DOHH2 (cell line): ENCODE data around the gene BTLA.

Experiments
- H3F3A ChIP-seq: fragments of 200-600 bp; sonication (generic), shearing (Covaris generic); 2 replicates; pipeline ENCODE4 v1.6.0; 2016; ENCODE audit warnings: antibody characterized with exemption, mild to moderate bottlenecking; ENCODE audit not compliant: control insufficient read depth, insufficient read depth
- H3K27ac ChIP-seq: fragments of 200-600 bp; sonication (generic); 2 replicates; pipeline ENCODE4 v1.5.1; 2014; ENCODE audit warnings: low read depth, mild to moderate bottlenecking, low read length, moderate library complexity
- H3K27me3 ChIP-seq: fragments of 200-600 bp; sonication (generic); 2 replicates; pipeline ENCODE4 v1.6.1; 2014; ENCODE audit warnings: mild to moderate bottlenecking, low read length, mixed read lengths; ENCODE audit not compliant: control insufficient read depth
- H3K36me3 ChIP-seq: fragments of 200-600 bp; sonication (generic); 2 replicates; pipeline ENCODE4 v1.6.1; 2014; ENCODE audit warnings: mild to moderate bottlenecking, low read length, moderate library complexity, mixed read lengths; ENCODE audit not compliant: control insufficient read depth
- H3K4me1 ChIP-seq: fragments of 200-600 bp; sonication (generic); 2 replicates; pipeline ENCODE4 v1.6.1; 2014; ENCODE audit warnings: mild to moderate bottlenecking, low read length, mixed read lengths; ENCODE audit not compliant: control insufficient read depth
- H3K4me2 ChIP-seq: fragments of 200-600 bp; sonication (generic); 2 replicates; pipeline ENCODE4 v1.6.0; 2014; ENCODE audit warnings: mild to moderate bottlenecking, low read length, moderate library complexity
- H3K4me3 ChIP-seq: fragments of 200-600 bp; sonication (generic); 2 replicates; pipeline ENCODE4 v1.5.1; 2014; ENCODE audit warnings: mild to moderate bottlenecking, low read length, mixed read lengths
- H3K79me2 ChIP-seq: fragments of 200-600 bp; sonication (generic); 2 replicates; pipeline ENCODE4 v1.6.1; 2014; ENCODE audit warnings: mild to moderate bottlenecking, low read length, mixed read lengths; ENCODE audit not compliant: control insufficient read depth
- H3K9me2 ChIP-seq: fragments of 200-600 bp; sonication (generic); replicated peaks from 2 replicates; pipeline ENCODE4 v1.6.1; 2014; ENCODE audit warnings: mild to moderate bottlenecking, low read length, mixed read lengths; ENCODE audit not compliant: control insufficient read depth
- H3K9me3 ChIP-seq: fragments of 200-600 bp; sonication (generic); 2 replicates; pipeline ENCODE4 v1.6.1; 2014; ENCODE audit warnings: antibody characterized with exemption, low read length, mixed read lengths; ENCODE audit not compliant: control insufficient read depth, insufficient read depth
- H4K20me1 ChIP-seq: fragments of 200-600 bp; sonication (generic); 2 replicates; pipeline ENCODE4 v1.6.0; 2014; ENCODE audit warnings: low read depth, mild to moderate bottlenecking, antibody characterized with exemption, low read length, moderate library complexity; ENCODE audit not compliant: control insufficient read depth, insufficient read depth
- EZH2phosphoT487 ChIP-seq: fragments of 200-600 bp; sonication (generic); IDR thresholded peaks from 2 replicates; pipeline ENCODE4 v1.6.1; 2017; ENCODE audit warnings: borderline replicate concordance, mild to moderate bottlenecking, antibody characterized with exemption, low read length, moderate library complexity, mixed read lengths
- TF ChIP-seq, protein P1 (sequence below): fragments of 200-600 bp; sonication (generic); IDR thresholded peaks from one replicate; pipeline ENCODE4 v1.5.1; 2014; ENCODE audit warnings: antibody characterized with exemption, mild to moderate bottlenecking, low read depth, low read length; ENCODE audit not compliant: poor library complexity, severe bottlenecking

BTLA gene

DNA sequence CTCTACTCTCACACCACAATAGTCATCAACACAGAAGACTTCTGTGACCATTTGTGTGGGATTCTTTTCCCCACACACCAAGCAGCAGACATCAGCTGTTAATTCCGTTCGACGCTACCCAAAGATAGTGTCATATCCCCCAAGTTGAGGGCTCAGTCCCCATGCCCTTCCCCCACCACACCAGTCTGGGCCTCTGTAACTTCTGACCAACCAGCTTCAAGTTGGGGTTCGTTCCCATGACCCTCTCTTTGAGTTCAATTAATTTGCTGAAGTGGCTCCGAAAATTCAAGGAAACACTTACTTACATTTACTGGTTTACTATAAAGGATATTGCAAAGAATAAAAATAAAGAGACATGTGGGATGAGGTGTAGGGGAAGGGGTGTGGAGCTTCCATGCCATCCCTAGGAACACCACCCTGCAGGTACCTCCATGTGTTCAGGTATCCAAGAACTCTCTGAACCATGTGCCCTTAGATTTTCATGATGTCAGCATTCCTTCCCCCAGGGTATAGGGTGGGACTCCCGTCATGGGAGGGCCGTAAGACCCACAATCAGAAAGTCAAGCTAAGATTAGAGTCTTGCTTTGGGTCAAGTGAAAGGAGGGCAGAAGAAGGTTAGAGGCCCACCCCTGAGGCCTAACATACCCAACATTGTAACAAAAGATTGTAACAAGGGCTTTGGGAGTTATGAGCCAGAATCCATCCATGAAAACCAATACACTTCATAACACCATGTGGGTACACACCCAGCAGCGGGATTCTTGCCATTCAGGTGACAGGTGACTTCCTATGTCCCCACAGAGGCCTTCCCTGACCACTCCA, 82.7 kb downstream of the BTLA start:
- Histone ChIP-seq H3F3A (no peaks in the 10 kb centered on the region), H3K36me3 (no peaks in the 10 kb centered on the region), H3K79me2 (no peaks in the 10 kb centered on the region), H3K4me3 (no peak overlapping the region), H3K9me3 (no peaks in the 10 kb centered on the region), H3K4me1 (peaks cover 14% of the 10 kb centered on the region), H4K20me1 (no peaks in the 10 kb centered on the region), H3K27me3 (no peaks in the 10 kb centered on the region), H3K9me2 (no peaks in the 10 kb centered on the region), H3K4me2 (no peak overlapping the region), H3K27ac (no peak overlapping the region)
- no peak for TF ChIP-seq EZH2phosphoT487
- TF ChIP-seq, protein P1, sequence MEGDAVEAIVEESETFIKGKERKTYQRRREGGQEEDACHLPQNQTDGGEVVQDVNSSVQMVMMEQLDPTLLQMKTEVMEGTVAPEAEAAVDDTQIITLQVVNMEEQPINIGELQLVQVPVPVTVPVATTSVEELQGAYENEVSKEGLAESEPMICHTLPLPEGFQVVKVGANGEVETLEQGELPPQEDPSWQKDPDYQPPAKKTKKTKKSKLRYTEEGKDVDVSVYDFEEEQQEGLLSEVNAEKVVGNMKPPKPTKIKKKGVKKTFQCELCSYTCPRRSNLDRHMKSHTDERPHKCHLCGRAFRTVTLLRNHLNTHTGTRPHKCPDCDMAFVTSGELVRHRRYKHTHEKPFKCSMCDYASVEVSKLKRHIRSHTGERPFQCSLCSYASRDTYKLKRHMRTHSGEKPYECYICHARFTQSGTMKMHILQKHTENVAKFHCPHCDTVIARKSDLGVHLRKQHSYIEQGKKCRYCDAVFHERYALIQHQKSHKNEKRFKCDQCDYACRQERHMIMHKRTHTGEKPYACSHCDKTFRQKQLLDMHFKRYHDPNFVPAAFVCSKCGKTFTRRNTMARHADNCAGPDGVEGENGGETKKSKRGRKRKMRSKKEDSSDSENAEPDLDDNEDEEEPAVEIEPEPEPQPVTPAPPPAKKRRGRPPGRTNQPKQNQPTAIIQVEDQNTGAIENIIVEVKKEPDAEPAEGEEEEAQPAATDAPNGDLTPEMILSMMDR: no peak

DNA sequence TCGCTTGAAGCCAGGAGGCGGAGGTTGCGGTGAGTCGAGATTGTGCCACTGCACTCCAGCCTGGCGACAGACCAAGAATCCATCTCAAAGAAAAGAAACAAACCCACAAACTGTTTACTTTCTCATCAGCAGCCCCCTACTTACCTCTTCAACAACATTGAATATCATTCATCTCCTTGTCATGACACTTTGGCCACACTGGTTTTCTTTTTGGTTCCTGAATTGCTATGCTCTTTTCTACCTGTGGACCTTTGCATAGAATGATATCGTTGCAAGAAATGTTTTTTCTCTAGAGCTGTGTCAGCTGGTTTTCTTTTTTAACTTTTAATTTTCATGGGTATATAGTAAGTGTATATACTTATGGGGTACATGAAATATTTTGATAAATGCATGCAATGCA, 83.9 kb downstream of the BTLA start:
- Histone ChIP-seq H3K27ac (no peak overlapping the region), H3K4me1 (peaks cover 14% of the 10 kb centered on the region), H3K27me3 (no peaks in the 10 kb centered on the region), H3K4me3 (no peak overlapping the region), H3K9me2 (no peaks in the 10 kb centered on the region), H3K9me3 (no peaks in the 10 kb centered on the region), H3F3A (no peaks in the 10 kb centered on the region), H4K20me1 (no peaks in the 10 kb centered on the region), H3K36me3 (no peaks in the 10 kb centered on the region), H3K79me2 (no peaks in the 10 kb centered on the region), H3K4me2 (no peak overlapping the region)
- TF ChIP-seq EZH2phosphoT487: no peak
- TF ChIP-seq, protein P1: no peak
